HCT116 (cell line): ENCODE measurements around the gene CCDC57. TPM values are rescaled to one million over a fixed set of nuclear protein-coding genes. Genes with fewer than 3 reads are reported as not detected.

ENCODE experiments used
- ATAC-seq: fragments of 200-7000 bp; cut with Tn5 transposase; 2 replicates; pipeline ENCODE4 v1.9.1; 2020; ENCODE audit warnings: mild to moderate bottlenecking, moderate library complexity
- BruUV-seq: library from RNA; stranded (reverse); fragments of 400-500 nt; replicated peaks from 2 replicates; lab custom pipeline; 2021; lab: Mats Ljungman, UMichigan
- CTCF ChIA-PET: fragments of 300-600 bp; sonication (Branson Sonifier 250); formaldehyde crosslinking; loops from one replicate; lab custom pipeline; 2021; ENCODE audit warnings: antibody characterized with exemption; lab: Charles Lee
- POLR2A ChIA-PET: fragments of 300-600, 350-600 bp; sonication (Branson Sonifier 250); formaldehyde crosslinking; loops from one replicate; lab custom pipeline; 2021; ENCODE audit warnings: antibody characterized with exemption; lab: Charles Lee
- RAD21 ChIA-PET, 2 experiments: fragments of 300-600 bp; sonication (Branson Sonifier 250); formaldehyde crosslinking; loops; one replicate each; lab custom pipeline; 2023; ENCODE audit warnings: low total read pairs in 2 of 2; ENCODE audit not compliant: uncharacterized antibody in 2 of 2, unreplicated experiment in 2 of 2, low non-redundant PET in 1 of 2; lab: Charles Lee
- DNase-seq: peaks from one replicate; pipeline ENCODE4 v3.0.0-alpha.2; 2010; ENCODE audit warnings: low read depth, low spot score
- H2AFZ ChIP-seq: fragments of 200-600 bp; shearing (Covaris generic), sonication (generic); 2 replicates; pipeline ENCODE4 v1.6.1; 2017; ENCODE audit warnings: low read depth, mixed run types, mixed read lengths, antibody characterized with exemption, low read length; ENCODE audit not compliant: poor library complexity, severe bottlenecking
- H3K27ac ChIP-seq: 2 replicates; pipeline ENCODE4 v1.5.1; 2012; ENCODE audit warnings: low read depth, low read length
- H3K27me3 ChIP-seq: fragments of 200-600 bp; sonication (generic); 2 replicates; pipeline ENCODE4 v1.6.1; 2016; ENCODE audit warnings: mixed run types, low read length, mixed read lengths; ENCODE audit not compliant: insufficient read depth
- H3K36me3 ChIP-seq, 2 experiments: fragments of 200-500 bp in 1 of 2; fragments of 200-600 bp in 1 of 2; sonication (Bioruptor generic) in 1 of 2; sonication (generic) in 1 of 2; 2 replicates each; pipeline versions ENCODE4 v1.5.1 to v1.6.1; 2014 to 2016; ENCODE audit warnings: low read length in 2 of 2, inconsistent platforms in 1 of 2, mixed read lengths in 1 of 2, mixed run types in 1 of 2; ENCODE audit not compliant: insufficient read depth in 2 of 2, control insufficient read depth in 1 of 2
- H3K4me1 ChIP-seq, 2 experiments: fragments of 200-600 bp in 1 of 2; sonication (generic) in 1 of 2; 2 replicates each; pipeline versions ENCODE4 v1.5.1 to v1.6.1; 2012 to 2017; ENCODE audit warnings: low read length in 2 of 2, inconsistent platforms in 1 of 2, mild to moderate bottlenecking in 1 of 2, mixed read lengths in 1 of 2, mixed run types in 1 of 2, moderate library complexity in 1 of 2; ENCODE audit not compliant: insufficient read depth in 2 of 2, control insufficient read depth in 1 of 2
- H3K4me2 ChIP-seq: fragments of 200-600 bp; sonication (generic); 2 replicates; pipeline ENCODE4 v1.6.1; 2017; ENCODE audit warnings: mixed run types, low read length, mixed read lengths
- H3K4me3 ChIP-seq, 2 experiments: fragments of 200-600 bp in 1 of 2; sonication (generic) in 1 of 2; replicated peaks in 1 of 2; 2 replicates each; pipeline ENCODE4 v1.5.1; 2011 to 2016; ENCODE audit warnings: low read length in 2 of 2, control low read depth in 1 of 2, low read depth in 1 of 2, mild to moderate bottlenecking in 1 of 2, mixed read lengths in 1 of 2, mixed run types in 1 of 2
- H3K79me2 ChIP-seq: fragments of 200-600 bp; sonication (generic); 2 replicates; pipeline ENCODE4 v1.6.1; 2017; ENCODE audit warnings: mild to moderate bottlenecking, mixed run types, low read length, moderate library complexity, mixed read lengths; ENCODE audit not compliant: insufficient read depth
- H3K9ac ChIP-seq: fragments of 200-600 bp; sonication (generic); 2 replicates; pipeline ENCODE4 v1.6.1; 2016; ENCODE audit warnings: low read length, mixed read lengths
- H3K9me2 ChIP-seq: fragments of 200-600 bp; sonication (generic), shearing (Covaris generic); 2 replicates; pipeline ENCODE4 v1.6.1; 2017; ENCODE audit warnings: mixed run types, mild to moderate bottlenecking, moderate library complexity; ENCODE audit not compliant: insufficient read depth
- H3K9me3 ChIP-seq, 2 experiments: fragments of 200-500 bp in 1 of 2; fragments of 200-600 bp in 1 of 2; sonication (Bioruptor generic) in 1 of 2; sonication (generic) in 1 of 2; 2 replicates each; pipeline ENCODE4 v1.6.1; 2014 to 2017; ENCODE audit warnings: low read length in 2 of 2, mixed read lengths in 2 of 2, inconsistent platforms in 1 of 2, low read depth in 1 of 2, mild to moderate bottlenecking in 1 of 2, mixed run types in 1 of 2, moderate library complexity in 1 of 2; ENCODE audit not compliant: control insufficient read depth in 1 of 2, insufficient read depth in 1 of 2
- H4K20me1 ChIP-seq: fragments of 200-600 bp; sonication (generic), shearing (Covaris generic); 2 replicates; pipeline ENCODE4 v1.6.1; 2017; ENCODE audit warnings: mixed run types, mild to moderate bottlenecking, moderate library complexity; ENCODE audit not compliant: insufficient read depth
- ATF3 ChIP-seq: IDR thresholded peaks from 2 replicates; pipeline ENCODE4 v1.6.1; 2012
- CBX3 ChIP-seq: IDR thresholded peaks from 2 replicates; pipeline ENCODE4 v1.6.1; 2012; ENCODE audit warnings: low read depth
- CEBPB ChIP-seq: IDR thresholded peaks from 2 replicates; pipeline ENCODE4 v1.6.1; 2012; ENCODE audit warnings: low read depth
- EGR1 ChIP-seq: IDR thresholded peaks from 2 replicates; pipeline ENCODE4 v1.6.1; 2012; ENCODE audit warnings: low read depth
- ELF1 ChIP-seq: IDR thresholded peaks from 2 replicates; pipeline ENCODE4 v1.6.1; 2012; ENCODE audit warnings: low read depth, borderline replicate concordance
- EZH2phosphoT487 ChIP-seq: fragments of 200-600 bp; IDR thresholded peaks from 2 replicates; pipeline ENCODE4 v1.6.1; 2018; ENCODE audit warnings: antibody characterized with exemption, borderline replicate concordance
- FOSL1 ChIP-seq: IDR thresholded peaks from 2 replicates; pipeline ENCODE4 v1.6.1; 2012; ENCODE audit warnings: low read depth
- POLR2A ChIP-seq: IDR thresholded peaks from 2 replicates; pipeline ENCODE4 v1.7.0; 2011; ENCODE audit warnings: borderline replicate concordance; ENCODE audit not compliant: insufficient read depth, insufficient read length; ENCODE audit errors: extremely low read depth
- POLR2AphosphoS5 ChIP-seq: IDR thresholded peaks from 2 replicates; pipeline ENCODE4 v1.6.1; 2011; ENCODE audit warnings: mild to moderate bottlenecking, low read depth, low read length, moderate library complexity
- RAD21 ChIP-seq: IDR thresholded peaks from 2 replicates; pipeline ENCODE4 v1.6.1; 2012; ENCODE audit warnings: low read depth, mild to moderate bottlenecking
- SIN3A ChIP-seq: IDR thresholded peaks from 2 replicates; pipeline ENCODE4 v1.6.1; 2012; ENCODE audit warnings: low read depth
- SP1 ChIP-seq: IDR thresholded peaks from 2 replicates; pipeline ENCODE4 v1.6.1; 2012; ENCODE audit warnings: low read depth
- SRF ChIP-seq: IDR thresholded peaks from 2 replicates; pipeline ENCODE4 v1.6.1; 2012; ENCODE audit warnings: low read depth
- TCF7L2 ChIP-seq: IDR thresholded peaks from 2 replicates; pipeline ENCODE4 v1.7.0; 2011; ENCODE audit warnings: borderline replicate concordance, inconsistent platforms; ENCODE audit not compliant: insufficient read depth, insufficient read length; ENCODE audit errors: extremely low read depth
- ZBTB33 ChIP-seq: IDR thresholded peaks from 2 replicates; pipeline ENCODE4 v1.6.1; 2011; ENCODE audit warnings: mild to moderate bottlenecking, low read length, moderate library complexity; ENCODE audit not compliant: insufficient replicate concordance; ENCODE audit errors: extremely low read depth
- ZNF274 ChIP-seq: fragments of 200-500 bp; sonication (Bioruptor generic); IDR thresholded peaks from 2 replicates; pipeline ENCODE4 v1.6.1; 2014; ENCODE audit warnings: mild to moderate bottlenecking, low read depth, low read length, inconsistent platforms
- intact Hi-C: fragments of 100-400 bp; cut with micrococcal nuclease; formaldehyde crosslinking; loops from 2 replicates; pipeline ENCODE4 v1.10.0; 2022
- total RNA-seq: library from RNA; stranded (reverse); gene quantifications from one replicate; pipeline ENCODE4 v1.2.1, GENCODE V29; 2021; ENCODE audit not compliant: unreplicated experiment

The CCDC57 gene
- total RNA-seq, 1 experiment from 2014 or later: 143 TPM

- no TSS peak for BruUV-seq
- intact Hi-C loops: no loop called here
- H3K27ac ChIP-seq: peak overlapping the region; percentile 75
- RAD21 ChIA-PET: no interaction called here
- no peaks in the 10 kb centered on the region for H3K9me2 ChIP-seq
- H3K4me1 ChIP-seq: peaks cover 14 to 34% of the 10 kb centered on the region in 2 experiments
- peak overlapping the region; percentile 55 for H3K9ac ChIP-seq
- no peak overlapping the region for H3K4me3 ChIP-seq
- H3K27me3 ChIP-seq: no peaks in the 10 kb centered on the region
- no peak for DNase-seq
- H3K79me2 ChIP-seq: peaks cover 93% of the 10 kb centered on the region
- TF ChIP-seq POLR2A (no peak), ATF3 (no peak), POLR2AphosphoS5 (0 out of 2 replicates have a peak, but pooled peaks have one; percentile 26)
- peak overlapping the region; percentile 70 for H3K4me2 ChIP-seq
- CTCF ChIA-PET: no interaction called here
- no peak overlapping the region for H2AFZ ChIP-seq
- ATAC-seq: no peak
- H3K9me3 ChIP-seq: no peaks in the 10 kb centered on the region
- H3K36me3 ChIP-seq: peaks cover 55 to 96% of the 10 kb centered on the region in 2 experiments
- POLR2A ChIA-PET: no interaction called here
- peaks cover 15% of the 10 kb centered on the region; the same call in 1 of the 2 replicates for H4K20me1 ChIP-seq
Observed at GRCh38 chr17:82247856-82248671, 35.4 kb upstream of the CCDC57 start.

GRCh38 chr17:82247182-82247823 is 34.7 kb upstream of the CCDC57 start:
- Histone ChIP-seq H4K20me1 (peaks cover 23% of the 10 kb centered on the region; the same call in 1 of the 2 replicates), H3K9ac (peak overlapping the region; percentile 55), H3K9me2 (no peaks in the 10 kb centered on the region), H3K9me3 (no peaks in the 10 kb centered on the region), H3K4me2 (peak overlapping the region; percentile 70), H3K4me3 (0 out of 4 replicates have a peak overlapping the region, but pooled peaks of 1 of the 2 experiments have one; percentile 0), H3K36me3 (peaks cover 51 to 96% of the 10 kb centered on the region in 2 experiments), H3K79me2 (peaks cover 88% of the 10 kb centered on the region), H2AFZ (no peak overlapping the region), H3K27me3 (no peaks in the 10 kb centered on the region), H3K27ac (peak overlapping the region; percentile 75), H3K4me1 (peaks cover 14 to 36% of the 10 kb centered on the region in 2 experiments)
- intact Hi-C loops: no loop called here
- ATAC-seq (no peak), DNase-seq (no peak)
- ChIA-PET RAD21 (no interaction called here), CTCF (interaction anchor here (0.8 to 1.2 kb wide), 3 partner anchors 11 to 53 kb away, joined by 3 to 6 read pairs (median 4); no protein-coding TSS in a partner anchor), POLR2A (interaction anchor here (0.9 to 1.3 kb wide), 3 partner anchors 9 to 45 kb away, joined by 3 to 5 read pairs (median 5); no protein-coding TSS in a partner anchor)
- BruUV-seq: TSS peak; percentile 8
- no peak for TF ChIP-seq EGR1
- TF ChIP-seq CBX3: no peak
- no peak for TF ChIP-seq EZH2phosphoT487
- TF ChIP-seq SP1: no peak
- TF ChIP-seq ZBTB33: no peak
- TF ChIP-seq POLR2AphosphoS5: no peak
- TF ChIP-seq SIN3A: no peak
- TF ChIP-seq ZNF274: no peak
- no peak for TF ChIP-seq TCF7L2
- no peak for TF ChIP-seq CEBPB
- no peak for TF ChIP-seq RAD21
- no peak for TF ChIP-seq SRF
- no peak for TF ChIP-seq POLR2A
- TF ChIP-seq FOSL1: no peak
- TF ChIP-seq ELF1: no peak
